Stimulated activated CD8-positive, alpha-beta memory T cell treated with anti-CD3 and anti-CD28 coated beads, Interleukin-4, amount 100 ng/mL, for 4 hours (primary cell): ENCODE data around the gene STAM.
"Not testable (repeated sequence)": the region's sequence is repeated elsewhere in the genome, so short reads cannot be mapped to it uniquely, and the experiment has no call there.

ENCODE experiments used
- DNase-seq, 2 donors: peaks; one replicate each; pipeline ENCODE4 v3.0.0-alpha.2; 2020; ENCODE audit warnings: low read depth in 2 of 2, low spot score in 1 of 2

STAM gene

DNA sequence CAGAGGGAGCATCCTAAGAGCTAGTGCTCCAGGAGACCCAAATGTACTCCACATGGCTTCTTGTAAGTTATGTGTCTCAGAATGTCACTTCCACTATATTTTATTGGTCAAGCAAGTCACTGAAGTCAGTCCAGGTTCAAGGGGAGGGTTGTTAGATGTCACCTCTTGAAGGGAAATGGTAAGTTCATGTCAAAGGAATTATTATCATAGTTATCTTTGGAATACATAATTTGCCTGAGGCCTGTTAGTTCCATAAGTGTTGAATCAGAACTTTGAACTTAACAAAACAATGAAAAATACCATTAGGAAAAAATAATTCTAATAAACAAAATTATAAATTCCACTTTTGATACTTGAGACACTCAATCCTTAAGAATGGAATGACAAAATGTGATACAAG, 30.6 kb downstream of the STAM start:
- no peak for DNase-seq

DNA sequence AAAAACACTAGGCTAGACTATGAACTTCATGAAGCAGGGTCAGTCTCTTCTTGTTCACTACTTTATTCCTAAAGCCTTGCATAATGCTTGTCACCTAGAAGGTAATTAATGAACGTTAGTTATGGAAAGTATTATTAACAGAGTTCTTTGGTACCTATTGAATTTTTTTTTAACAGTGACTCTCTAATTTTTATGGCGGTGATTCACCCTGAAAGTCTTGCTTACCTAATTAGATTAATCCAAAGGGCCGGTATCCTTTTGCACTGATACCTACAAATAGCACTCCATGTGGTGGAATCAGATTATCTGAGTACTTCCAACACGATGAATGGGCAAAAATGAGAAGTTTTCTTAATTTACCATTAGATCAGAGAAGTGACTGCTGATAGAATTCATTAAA, 31.7 kb downstream of the STAM start:
- DNase-seq: no peak

DNA sequence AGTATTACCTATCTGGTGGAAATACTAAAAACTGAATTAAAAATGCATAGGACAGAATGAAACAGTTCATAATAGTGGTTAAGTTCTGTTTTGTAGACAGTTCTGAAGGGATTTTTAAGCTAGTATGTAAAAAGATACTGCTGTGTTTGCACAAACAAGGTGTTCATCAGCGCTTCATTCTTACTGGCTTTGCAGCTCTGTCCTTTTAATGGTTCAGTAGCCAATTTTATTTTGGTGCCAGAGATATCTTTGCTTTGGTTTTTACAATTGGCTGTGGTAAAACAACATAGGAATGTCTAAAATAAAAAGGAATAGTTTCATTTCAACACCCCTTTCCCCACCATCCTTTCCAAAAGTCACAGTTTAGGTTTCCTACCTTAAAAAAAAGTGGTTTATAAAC, 33.0 kb downstream of the STAM start:
- no peak for DNase-seq

DNA sequence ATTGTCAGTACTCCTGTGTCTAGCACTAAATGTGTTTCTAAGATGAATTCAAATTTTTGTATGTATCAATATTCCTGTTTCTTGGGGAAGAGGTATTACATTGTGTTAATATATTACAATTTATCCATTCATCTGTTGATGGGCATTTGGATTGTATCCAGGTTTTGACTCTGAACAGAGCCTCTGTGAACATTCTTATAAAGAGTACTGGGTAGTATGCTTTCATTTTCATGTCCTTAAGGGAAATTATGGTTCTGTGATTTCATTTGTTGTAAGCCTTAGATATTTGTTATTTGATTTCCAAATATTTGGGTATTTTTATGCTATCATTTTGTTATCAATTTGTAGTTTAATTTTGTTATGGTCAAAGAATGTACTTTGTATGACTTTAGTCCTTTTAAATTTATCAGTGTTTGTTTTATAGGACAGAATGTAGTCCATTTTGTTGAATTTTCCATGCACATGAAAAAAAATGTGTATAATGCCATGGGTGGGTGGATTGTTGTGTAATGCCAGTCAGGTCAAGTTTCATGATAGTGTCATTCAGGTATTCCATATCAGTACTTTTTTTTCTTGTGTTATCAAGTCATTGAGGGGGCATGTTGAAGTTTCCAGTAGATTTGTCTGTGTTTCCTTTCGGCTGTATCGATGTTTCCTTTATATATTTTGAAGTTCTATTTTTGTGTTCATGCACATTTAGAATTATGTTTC, 38.4 kb downstream of the STAM start:
- DNase-seq: no peak

DNA sequence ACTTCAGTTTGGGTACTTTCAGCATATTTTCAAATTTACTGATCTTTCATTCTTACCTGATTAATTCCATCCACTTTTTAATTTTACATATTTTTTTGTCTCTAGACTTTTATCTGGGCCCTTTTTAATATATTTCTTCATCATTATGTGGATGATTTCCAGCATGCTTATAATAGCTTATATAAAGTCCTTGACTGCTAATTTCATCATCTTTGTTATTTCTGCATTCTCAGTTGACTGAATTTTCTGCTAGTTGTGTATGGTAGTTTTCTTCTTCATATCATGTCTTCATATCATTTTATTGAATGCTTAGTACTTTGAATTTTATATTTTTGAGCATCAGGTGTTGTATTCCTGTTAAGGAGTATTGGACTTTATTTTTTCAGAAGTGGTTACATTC, 39.6 kb downstream of the STAM start:
- DNase-seq: no peak

DNA sequence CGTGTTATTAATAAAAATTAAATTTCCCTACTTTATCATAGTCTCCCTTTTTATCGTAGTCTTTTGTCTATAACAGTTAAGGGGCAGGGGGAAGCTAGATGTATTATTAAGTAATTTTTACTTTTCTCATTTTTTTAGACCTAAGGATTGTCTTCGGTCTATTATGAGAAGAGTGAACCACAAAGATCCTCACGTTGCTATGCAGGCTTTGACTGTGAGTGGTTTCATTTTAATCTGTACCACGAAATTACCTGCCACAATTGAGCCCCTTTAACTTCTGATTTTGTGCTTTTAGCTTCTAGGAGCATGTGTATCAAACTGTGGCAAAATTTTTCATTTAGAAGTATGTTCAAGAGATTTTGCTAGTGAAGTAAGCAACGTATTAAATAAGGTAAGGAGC, 40.6 kb downstream of the STAM start:
- no peak for DNase-seq

DNA sequence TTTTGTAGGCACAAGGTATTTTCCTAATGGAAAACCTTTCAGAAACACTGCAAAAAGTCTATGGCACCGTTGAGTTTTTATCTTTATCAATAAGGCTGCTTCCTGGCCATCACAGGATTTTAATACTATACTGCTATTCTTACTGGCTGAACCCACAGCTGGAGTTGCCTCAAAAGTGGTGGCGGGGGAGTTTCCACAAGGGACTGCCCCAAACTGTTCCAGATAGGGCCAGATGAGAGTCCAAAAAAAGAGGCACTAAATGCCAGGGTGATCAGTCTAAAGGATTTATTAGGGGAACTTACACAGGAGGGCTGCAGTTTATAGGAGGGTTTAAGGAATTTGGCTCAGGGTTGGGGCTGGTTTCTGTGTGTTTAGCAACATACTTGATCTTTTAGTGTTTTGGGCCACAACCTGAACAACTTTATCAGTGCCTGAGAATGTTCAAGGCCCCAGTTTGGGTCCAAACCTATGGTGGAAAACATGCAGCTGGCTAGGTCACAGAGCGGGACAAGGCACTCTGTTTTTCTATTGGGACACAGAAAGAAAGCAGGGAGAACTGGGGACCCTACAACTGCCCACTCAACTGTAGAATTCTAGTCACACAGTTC, 41.4 kb downstream of the STAM start:
- no peak for DNase-seq

DNA sequence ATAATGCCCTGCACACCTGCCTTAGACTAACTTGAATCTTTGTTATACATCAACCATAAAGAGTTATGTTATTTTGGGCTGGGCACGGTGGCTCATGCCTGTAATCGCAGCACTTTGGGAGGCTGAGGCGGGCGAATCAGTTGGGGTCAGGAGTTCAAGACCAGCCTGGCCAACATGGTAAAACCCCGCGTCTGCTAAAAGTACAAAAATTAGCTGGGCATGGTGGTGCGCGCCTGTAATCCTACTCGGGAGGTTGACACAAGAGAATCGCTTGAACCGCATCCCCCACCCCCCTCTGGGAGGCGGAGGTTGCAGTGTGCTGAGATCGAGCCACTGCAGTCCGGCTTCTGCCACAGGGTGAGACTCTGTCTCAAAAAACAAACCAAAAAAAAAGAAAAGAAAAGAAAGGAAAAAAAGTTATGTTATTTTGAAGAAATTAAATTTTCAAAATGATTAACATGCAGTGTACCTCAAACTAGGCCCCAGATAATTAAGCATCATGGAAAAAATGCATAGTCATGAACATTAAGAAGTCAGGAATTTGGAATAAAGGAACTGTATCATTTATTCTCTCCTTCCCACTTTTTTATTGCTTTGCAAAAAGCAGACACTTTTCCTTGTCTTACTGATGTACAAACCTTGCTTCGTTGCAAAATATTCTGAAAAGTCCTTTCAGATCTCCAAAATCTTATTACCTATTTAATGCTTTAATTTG, 43.3 kb downstream of the STAM start:
- no peak for DNase-seq

DNA sequence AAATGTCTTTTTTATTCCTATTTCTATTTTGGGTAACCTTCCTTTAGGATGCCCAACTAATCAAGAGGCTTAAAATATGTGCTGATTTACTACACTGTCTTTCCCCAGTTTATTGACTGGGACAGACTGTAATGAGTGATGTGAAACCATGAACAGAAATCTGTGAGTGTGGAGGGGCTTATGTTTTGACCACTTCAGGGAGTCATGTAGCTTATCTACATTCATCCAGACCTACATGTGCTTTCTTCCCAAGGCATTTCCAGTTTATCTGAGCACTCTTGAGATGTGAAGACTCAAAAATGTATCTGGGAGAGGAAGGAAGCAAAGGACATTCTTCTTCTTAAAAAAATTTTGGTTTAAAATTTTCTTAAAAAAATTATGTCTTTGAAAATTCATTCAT, 45.2 kb downstream of the STAM start:
- no peak for DNase-seq

DNA sequence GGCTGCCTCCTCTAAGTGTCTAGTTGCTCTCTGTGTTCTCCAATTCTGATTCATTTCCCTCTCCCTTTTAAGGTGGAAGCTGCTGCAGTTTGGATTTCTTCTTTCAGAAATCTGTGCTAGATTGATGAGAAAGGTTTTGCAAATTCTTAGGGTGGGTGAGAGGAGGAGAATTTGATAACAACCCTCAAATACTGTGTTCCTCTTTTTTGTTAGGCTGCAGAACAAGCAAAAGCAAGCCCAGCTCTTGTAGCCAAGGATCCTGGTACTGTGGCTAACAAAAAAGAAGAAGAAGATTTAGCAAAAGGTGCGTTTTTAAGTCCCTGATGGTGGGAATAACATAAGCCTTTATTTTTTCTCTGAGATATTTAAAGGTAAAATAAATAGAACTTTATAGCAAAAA, 49.1 kb downstream of the STAM start:
- DNase-seq: no peak

DNA sequence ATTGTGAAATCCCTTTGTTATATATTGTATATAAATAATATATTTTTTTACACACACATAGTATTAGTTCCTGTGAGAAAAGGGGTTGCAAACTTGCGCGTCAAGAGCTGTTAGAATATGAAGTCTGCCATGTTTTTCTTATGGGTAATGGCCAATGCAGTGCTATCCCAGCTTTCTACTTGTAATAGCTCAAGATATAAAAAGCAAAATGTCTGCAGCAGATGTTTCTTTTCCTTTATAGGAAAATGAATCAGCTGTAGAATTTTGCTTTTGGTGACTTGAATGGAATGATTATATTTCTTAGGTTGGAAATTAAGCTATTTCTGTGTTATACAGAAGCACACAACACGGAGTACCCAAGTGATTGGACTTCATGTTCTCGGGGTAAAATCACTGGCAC, 54.7 kb downstream of the STAM start:
- no peak for DNase-seq

DNA sequence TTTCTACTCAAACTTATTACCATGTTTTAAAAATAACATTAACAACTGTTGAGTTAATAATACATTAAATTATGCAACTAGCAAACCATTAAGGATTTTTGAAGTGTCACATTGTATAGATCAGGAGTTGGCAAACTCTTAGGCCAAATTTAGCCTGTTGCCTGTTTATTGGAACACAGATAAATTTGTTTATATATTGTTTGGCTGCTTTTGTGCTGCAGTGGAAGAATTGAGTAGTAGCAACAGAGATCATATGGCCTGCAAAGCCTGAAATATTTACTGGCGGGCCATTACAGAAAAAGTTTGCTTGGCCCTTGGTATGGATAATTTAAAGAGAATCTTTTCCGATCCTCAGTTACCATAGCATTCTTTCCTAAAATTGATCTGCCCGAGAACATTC, 57.4 kb downstream of the STAM start:
- no peak for DNase-seq

DNA sequence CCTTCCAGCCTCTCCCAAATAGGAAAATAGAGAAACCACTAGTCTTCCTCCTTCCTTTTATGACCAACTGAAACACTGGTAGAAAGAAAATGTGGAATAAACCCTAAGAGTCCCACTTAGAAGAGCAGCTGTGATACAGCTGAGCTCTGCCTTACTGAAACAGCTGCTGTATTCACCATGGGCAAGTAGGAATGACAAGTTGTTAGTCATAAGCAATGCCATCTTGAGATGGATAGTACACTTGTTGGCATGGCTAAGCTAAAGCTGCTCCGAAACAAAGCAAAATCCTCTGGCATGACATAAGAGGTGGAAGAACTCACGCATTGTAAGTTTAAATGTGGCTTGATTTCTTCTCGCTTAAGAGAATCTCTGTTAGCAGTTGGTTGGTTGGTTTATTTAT, 59.8 kb downstream of the STAM start:
- no peak for DNase-seq

DNA sequence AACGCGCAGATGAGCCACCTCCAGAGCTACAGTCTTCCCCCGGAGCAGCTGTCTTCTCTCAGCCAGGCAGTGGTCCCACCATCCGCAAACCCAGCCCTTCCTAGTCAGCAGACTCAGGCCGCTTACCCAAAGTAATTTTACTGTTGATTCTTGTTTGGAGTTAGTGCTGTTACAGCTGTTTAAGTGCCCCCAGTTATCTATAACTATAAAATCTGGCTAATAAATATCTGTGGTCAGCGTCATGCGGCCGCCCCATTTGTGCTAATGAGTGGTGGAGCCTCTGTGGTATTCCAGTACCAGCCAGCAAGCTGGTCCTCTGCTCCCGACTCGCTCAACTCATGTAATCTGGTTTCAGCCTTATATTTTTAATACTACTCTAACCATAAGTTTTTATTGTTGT, 64.9 kb downstream of the STAM start:
- DNase-seq: no peak

DNA sequence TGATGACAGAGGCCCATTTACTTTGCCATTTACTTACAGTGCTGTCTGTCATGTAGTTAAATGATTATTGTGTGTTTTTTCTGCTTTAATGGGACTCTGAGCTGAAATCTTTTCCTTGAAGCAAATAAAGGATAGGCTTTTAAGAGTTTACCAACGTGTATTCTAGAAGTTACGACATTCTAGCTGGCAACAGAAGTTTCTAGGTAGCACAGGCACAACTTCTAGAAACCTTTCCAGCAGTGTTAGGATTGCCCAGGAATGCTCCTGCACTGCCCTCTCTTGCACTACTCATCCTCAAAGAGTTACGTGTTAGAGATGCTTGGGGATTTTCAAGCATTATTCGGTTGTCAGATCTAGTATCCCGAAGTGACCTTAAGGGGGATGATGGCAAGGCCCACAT, 65.5 kb downstream of the STAM start:
- DNase-seq: no peak

DNA sequence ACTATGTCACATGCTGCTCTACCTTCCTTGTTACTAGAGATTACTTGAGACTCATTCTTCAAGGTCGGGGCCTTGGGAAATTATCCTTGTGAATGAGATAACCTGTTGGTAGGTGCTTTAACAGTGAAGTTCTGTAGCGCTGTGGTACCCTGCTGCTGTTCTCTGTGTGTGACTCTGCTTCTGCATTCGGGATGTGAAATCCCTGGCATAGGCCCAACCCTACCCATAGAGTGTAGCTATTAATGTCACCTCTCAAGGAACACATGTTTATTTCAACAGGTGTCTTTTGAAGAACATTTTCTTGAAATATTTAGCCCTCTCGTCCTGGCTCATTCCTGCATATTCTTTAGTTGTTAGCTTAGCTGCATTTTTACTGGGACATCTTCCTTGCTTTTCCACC, 66.2 kb downstream of the STAM start:
- no peak for DNase-seq

DNA sequence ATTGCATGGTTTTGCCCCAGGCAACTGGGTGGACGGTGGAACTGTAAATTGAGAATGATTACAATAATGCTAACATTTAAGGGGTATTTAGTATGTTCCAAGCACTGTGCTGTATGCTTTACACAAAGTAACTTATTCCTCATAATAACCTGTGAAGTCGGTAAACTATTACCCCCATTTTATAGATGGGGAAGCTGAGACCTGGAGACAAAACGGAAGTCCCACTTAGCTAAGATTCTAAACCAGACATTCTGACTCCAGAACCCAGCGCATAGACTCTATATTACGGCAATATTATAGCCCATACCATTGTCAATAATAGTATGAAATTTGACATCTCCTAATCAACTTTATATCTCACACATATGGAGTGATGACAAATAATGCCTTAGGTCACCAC, 68.1 kb downstream of the STAM start:
- DNase-seq: no peak

DNA sequence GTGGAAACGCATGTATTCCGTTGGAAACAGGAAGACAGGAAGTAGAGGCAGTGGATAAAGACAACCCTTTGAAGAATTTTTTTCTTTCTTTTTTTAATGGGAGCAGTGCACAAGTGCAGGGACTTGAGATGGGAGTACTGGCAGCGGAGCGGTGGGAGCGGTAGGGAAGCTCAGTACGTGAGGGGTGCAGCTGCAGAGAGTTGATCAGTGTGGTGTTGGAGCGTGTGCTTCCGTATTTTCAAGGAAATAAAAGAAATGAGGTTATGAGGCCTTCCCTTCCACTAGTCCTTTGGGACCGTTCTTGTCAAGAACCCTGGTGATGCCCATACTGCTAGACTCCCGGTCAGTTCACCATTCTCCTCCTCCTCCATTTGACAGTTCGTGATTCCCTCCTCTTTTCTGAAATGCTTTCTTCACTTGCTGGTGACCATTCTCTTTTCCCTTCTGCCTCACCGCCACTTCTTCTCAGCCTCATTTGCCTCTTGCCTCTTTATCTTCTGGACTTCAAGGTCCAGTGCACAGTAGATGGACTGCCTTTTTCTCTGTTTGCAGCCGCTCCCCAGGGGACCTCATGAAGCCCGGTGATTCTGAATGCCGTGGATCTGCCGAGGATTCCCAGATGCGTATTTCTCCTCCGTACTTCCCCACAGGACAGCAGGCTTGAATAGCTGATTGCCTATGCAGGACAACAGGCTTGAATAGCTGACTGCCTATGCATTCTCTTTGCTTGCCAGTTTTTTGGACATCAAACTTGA, 68.9 kb downstream of the STAM start:
- DNase-seq: no peak

DNA sequence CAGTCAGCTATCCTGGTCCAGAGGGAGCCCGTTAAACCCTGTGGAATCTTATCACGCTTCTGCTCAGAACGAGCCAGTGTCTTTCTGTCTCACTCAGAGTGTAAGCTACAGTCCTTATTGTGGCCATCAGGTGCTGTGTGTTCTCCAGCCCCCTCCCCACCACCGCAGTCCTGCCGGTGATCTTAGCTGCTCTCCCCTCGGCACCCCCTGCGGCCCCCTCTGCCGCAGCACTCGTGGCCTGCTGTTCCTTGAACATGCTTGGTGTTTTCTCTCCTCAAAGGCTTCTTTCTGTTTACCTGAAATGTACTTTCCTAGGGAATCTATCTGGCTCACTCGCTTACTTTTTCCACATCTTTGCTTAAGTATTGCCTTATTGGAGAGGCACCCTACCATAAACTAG, 69.8 kb downstream of the STAM start:
- no peak for DNase-seq

DNA sequence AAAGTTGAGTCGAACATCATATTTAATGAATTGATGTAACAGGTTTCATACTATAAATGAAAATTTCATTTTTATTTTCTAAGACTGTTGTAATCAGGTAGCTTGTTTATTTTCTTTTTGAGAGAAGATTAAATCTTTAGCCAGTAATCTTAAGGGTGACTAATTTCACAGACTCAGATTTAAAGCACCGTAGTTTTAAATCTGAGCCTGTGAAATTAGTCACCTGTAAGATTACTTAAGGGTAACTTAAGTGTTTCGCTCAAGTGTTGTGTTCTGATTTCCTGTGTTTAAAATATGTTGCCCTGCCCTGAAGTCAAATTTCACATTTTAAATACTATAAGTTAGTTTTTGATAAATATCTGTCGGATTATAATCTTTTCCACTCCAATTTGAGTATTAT, 72.2 kb downstream of the STAM start:
- DNase-seq: no peak

DNA sequence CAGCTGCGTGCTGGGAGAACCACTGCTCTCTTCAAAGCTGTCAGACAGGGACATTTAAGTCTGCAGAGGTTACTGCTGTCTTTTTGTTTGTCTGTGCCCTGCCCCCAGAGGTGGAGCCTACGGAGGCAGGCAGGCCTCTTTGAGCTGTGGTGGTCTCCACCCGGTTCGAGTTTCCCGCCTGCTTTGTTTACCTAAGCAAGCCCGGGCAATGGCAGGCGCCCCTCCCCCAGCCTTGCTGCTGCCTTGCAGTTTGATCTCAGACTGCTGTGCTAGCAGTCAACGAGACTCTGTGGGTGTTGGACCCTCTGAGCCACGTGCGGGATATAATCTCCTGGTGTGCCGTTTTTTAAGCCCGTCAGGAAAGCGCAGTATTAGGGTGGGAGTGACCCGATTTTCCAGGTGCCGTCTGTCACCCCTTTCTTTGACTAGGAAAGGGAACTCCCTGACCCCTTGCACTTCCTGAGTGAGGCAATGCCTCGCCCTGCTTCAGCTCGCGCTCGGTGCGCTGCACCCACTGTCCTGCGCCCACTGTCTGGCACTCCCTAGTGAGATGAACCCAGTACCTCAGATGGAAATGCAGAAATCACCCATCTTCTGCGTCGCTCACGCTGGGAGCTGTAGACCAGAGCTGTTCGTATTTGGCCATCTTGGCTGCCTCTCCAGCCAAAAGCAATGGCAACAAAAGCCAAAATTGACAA, 78.5 kb downstream of the STAM start:
- DNase-seq: not testable (repeated sequence)
